A673 (cell line): ENCODE results near the gene TLCD3B. TPM values are rescaled to one million over a fixed set of nuclear protein-coding genes. Genes with fewer than 3 reads are reported as not detected.
A peak's percentile ranks its signal among the peaks of the same experiment; 100 is the strongest.

Experiments
- BruUV-seq: library from RNA; stranded (reverse); fragments of 400-500 nt; replicated peaks from 2 replicates; lab custom pipeline; 2021; lab: Mats Ljungman, UMichigan
- CTCF ChIA-PET: fragments of 300-600 bp; sonication (Branson Sonifier 250); formaldehyde crosslinking; loops from one replicate; lab custom pipeline; 2022; ENCODE audit warnings: antibody characterized with exemption; lab: Charles Lee
- POLR2A ChIA-PET: fragments of 300-600 bp; sonication (Branson Sonifier 250); formaldehyde crosslinking; loops from one replicate; lab custom pipeline; 2022; ENCODE audit warnings: antibody characterized with exemption; ENCODE audit not compliant: low non-redundant PET; lab: Charles Lee
- DNase-seq: peaks from one replicate; pipeline ENCODE4 v3.0.0-alpha.2; 2015; ENCODE audit warnings: low spot score
- H3K27ac ChIP-seq: fragments of 200-600 bp; sonication (generic); 2 replicates; pipeline ENCODE4 v1.5.1; 2016; ENCODE audit warnings: mixed run types, low read depth, mild to moderate bottlenecking, mixed read lengths, antibody characterized with exemption, low read length; ENCODE audit not compliant: poor library complexity, severe bottlenecking
- H3K27me3 ChIP-seq: fragments of 200-600 bp; sonication (generic); replicated peaks from 2 replicates; pipeline ENCODE4 v1.6.1; 2017; ENCODE audit warnings: mixed run types, low read depth, mild to moderate bottlenecking, mixed read lengths, antibody characterized with exemption, low read length; ENCODE audit not compliant: insufficient read depth, poor library complexity
- H3K36me3 ChIP-seq: fragments of 200-600 bp; sonication (generic); 2 replicates; pipeline ENCODE4 v1.6.1; 2016; ENCODE audit warnings: mixed run types, mild to moderate bottlenecking, mixed read lengths, antibody characterized with exemption, low read length; ENCODE audit not compliant: insufficient read depth, poor library complexity, severe bottlenecking
- H3K4me1 ChIP-seq: fragments of 200-600 bp; sonication (generic); 2 replicates; pipeline ENCODE4 v1.6.1; 2017; ENCODE audit warnings: mixed run types, mild to moderate bottlenecking, mixed read lengths, antibody characterized with exemption, low read length; ENCODE audit not compliant: insufficient read depth, poor library complexity, severe bottlenecking
- H3K4me3 ChIP-seq: fragments of 200-600 bp; sonication (generic); 2 replicates; pipeline ENCODE4 v1.5.1; 2016; ENCODE audit warnings: low read depth, mixed run types, mild to moderate bottlenecking, mixed read lengths, low read length; ENCODE audit not compliant: poor library complexity, severe bottlenecking
- H3K9me3 ChIP-seq: fragments of 200-600 bp; sonication (generic); 2 replicates; pipeline ENCODE4 v1.6.1; 2016; ENCODE audit warnings: mixed run types, low read depth, mild to moderate bottlenecking, mixed read lengths, antibody characterized with exemption, low read length; ENCODE audit not compliant: poor library complexity, severe bottlenecking
- EZH2 ChIP-seq: fragments of 200-600 bp; sonication (generic); IDR thresholded peaks from 2 replicates; pipeline ENCODE4 v1.6.1; 2017; ENCODE audit warnings: borderline replicate concordance, low read depth, mild to moderate bottlenecking, mixed read lengths, antibody characterized with exemption, low read length; ENCODE audit not compliant: poor library complexity, severe bottlenecking
- intact Hi-C: fragments of 100-400 bp; cut with micrococcal nuclease; formaldehyde crosslinking; loops from one replicate; pipeline ENCODE4 v1.10.0; 2022; ENCODE audit not compliant: unreplicated experiment
- total RNA-seq: library from RNA; stranded (reverse); gene quantifications from 2 replicates; pipeline ENCODE4 v1.2.3, GENCODE V29; 2021
- TF ChIP-seq, protein P1 (sequence below): fragments of 300-800, 200-600 bp; sonication (generic); conservative IDR thresholded peaks from 2 replicates; pipeline ENCODE4 v1.5.1; 2017; ENCODE audit warnings: low read depth, mild to moderate bottlenecking, antibody characterized with exemption, low read length, moderate library complexity, mixed read lengths

TLCD3B gene
- total RNA-seq, 1 experiment from 2014 or later, result 1.9 TPM

DNA sequence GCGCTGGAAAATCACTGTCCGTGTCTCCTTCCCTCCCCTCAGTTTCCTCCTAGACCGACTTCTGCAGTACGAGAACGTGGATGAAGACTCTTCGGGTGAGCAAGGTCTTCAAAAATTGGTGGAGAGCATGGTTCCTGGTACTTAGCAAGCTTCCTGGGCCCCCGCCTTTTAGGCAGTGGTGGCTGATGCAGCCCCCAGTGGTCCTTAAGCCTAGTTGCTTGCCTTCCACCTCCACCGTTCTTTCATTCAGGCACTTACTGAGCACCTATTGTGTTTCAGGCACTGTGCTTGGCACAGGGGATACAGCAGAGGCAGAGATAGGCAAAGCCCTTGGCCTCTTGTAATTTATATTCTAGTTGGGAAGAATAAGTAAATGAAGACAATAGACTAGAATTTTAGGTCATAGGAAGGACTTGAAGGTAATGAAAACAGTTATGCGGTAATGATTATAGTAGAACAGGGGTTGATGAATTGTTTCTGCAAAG, 34.3 kb downstream of the TLCD3B start:
- Histone ChIP-seq H3K27me3 (no peaks in the 10 kb centered on the region), H3K27ac (peak overlapping the region; percentile 91), H3K4me3 (peak overlapping the region; percentile 66), H3K9me3 (no peaks in the 10 kb centered on the region), H3K36me3 (peaks cover 28% of the 10 kb centered on the region), H3K4me1 (peaks cover 16% of the 10 kb centered on the region)
- peak; percentile 36 for DNase-seq
- no TSS peak for BruUV-seq
- intact Hi-C loops, result no loop called here
- POLR2A ChIA-PET, result no interaction called here
- TF ChIP-seq, protein P1, sequence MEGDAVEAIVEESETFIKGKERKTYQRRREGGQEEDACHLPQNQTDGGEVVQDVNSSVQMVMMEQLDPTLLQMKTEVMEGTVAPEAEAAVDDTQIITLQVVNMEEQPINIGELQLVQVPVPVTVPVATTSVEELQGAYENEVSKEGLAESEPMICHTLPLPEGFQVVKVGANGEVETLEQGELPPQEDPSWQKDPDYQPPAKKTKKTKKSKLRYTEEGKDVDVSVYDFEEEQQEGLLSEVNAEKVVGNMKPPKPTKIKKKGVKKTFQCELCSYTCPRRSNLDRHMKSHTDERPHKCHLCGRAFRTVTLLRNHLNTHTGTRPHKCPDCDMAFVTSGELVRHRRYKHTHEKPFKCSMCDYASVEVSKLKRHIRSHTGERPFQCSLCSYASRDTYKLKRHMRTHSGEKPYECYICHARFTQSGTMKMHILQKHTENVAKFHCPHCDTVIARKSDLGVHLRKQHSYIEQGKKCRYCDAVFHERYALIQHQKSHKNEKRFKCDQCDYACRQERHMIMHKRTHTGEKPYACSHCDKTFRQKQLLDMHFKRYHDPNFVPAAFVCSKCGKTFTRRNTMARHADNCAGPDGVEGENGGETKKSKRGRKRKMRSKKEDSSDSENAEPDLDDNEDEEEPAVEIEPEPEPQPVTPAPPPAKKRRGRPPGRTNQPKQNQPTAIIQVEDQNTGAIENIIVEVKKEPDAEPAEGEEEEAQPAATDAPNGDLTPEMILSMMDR, result no peak
- TF ChIP-seq EZH2, result no peak
- CTCF ChIA-PET, result no interaction called here

DNA sequence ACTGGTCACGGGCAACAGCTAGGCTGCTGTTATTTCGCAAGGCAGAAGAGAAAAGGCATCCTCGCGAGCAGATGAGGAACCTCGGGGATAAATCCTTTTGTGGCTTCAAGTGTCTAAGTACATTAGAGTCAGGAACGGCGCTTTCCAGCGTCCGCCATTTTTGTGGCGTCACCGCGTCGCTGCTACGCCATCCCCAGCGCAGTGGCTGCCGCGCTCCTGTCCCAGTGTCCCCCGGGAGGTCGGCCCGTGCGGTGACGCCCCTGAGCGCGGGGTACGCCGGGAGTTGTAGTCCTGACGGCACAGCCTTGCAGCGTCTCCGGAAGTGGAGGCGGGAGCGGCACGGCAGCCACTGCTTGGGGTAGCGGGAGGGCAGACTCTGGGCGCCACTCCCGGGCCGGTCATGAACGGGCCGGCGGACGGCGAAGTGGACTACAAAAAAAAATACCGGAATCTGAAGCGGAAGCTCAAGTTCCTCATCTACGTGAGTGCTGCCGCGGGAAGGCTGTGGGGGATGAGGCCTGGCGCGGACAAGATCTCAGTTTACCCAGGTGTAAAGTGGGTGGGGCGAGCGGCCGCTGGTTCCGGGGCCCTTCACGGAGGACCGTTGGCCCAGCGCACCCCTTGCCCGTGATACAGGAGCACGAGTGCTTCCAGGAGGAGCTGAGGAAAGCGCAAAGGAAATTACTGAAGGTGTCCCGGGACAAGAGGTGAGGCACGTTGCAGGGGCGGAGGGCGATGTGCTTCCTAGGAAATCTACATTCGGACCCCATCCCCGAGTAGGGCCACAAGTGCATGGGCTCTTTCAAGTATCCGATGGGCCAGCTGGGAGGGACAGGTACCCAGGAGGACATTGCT, 34.9 kb downstream of the TLCD3B start, which contains the start of gene INO80E:
INO80E (plus strand) TSS at position 331 of the 855 bp plus-strand sequence; CDS start at position 401, 70 bp downstream.
- DNase-seq, result peak; percentile 99
- intact Hi-C loops, result no loop called here
- TF ChIP-seq, protein P1, result no peak
- TF ChIP-seq EZH2, result no peak
- POLR2A ChIA-PET, result no interaction called here
- H3K9me3 ChIP-seq, result no peaks in the 10 kb centered on the region
- H3K4me1 ChIP-seq, result peaks cover 16% of the 10 kb centered on the region
- no peaks in the 10 kb centered on the region for H3K27me3 ChIP-seq
- H3K27ac ChIP-seq, result peak within 1 kb of the TSS; percentile 91
- no TSS peak for BruUV-seq
- H3K36me3 ChIP-seq, result peaks cover 29% of the 10 kb centered on the region
- peak within 1 kb of the TSS; percentile 66 for H3K4me3 ChIP-seq
- CTCF ChIA-PET, result no interaction called here

DNA sequence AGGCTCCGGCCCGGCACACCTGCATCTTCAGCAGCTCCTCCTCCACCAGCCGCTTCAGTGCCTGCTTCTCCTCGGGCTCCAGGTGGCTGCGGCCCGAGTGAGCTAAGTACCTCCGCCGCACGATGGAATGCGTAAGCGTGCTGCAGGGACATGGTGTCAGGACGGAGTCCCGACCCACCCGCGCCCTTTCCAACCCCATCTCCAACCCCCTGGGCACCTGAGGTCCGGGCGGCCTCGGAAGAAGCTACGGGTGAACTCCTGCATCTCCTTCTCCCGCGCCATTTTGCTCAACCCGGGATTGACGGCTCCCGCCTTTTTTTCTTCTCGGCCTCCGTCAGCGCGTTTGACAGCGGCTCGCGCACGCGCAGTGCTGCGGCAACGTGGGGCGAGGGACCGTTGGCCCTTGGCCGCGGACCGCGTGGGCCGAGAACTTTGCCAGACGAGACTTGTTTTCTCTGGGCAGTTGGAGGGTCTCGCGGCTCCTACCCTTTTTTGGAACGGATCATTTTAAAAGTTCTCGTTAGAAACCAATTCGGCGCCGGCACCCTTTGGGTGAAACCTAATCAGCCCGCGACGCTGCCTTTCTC, 35.7 kb downstream of the TLCD3B start, which contains the start of gene HIRIP3:
HIRIP3 (minus strand) TSS at position 294 of the 587 bp plus-strand sequence; CDS start at position 282, 12 bp downstream.
- BruUV-seq, result no TSS peak
- peaks cover 35% of the 10 kb centered on the region for H3K36me3 ChIP-seq

More for the DNA sequence above, 35.7 kb downstream of the TLCD3B start, which contains the start of gene HIRIP3:
- ChIA-PET CTCF (no interaction called here), POLR2A (no interaction called here)
- peaks cover 16% of the 10 kb centered on the region for H3K4me1 ChIP-seq
- peak within 1 kb of the TSS; percentile 91 for H3K27ac ChIP-seq
- H3K4me3 ChIP-seq, result peak within 1 kb of the TSS; percentile 66
- intact Hi-C loops, result no loop called here
- TF ChIP-seq, protein P1, result no peak
- TF ChIP-seq EZH2, result no peak
- H3K27me3 ChIP-seq, result no peaks in the 10 kb centered on the region
- H3K9me3 ChIP-seq, result no peaks in the 10 kb centered on the region
- DNase-seq, result peak; percentile 93
